Stimulated activated CD4-positive, alpha-beta T cell treated with anti-CD3 and anti-CD28 coated beads, Interleukin-2, amount 100 ng/mL, for 24 hours (primary cell): ENCODE measurements around the gene SLC25A29.
"Not testable (repeated sequence)": the region's sequence is repeated elsewhere in the genome, so short reads cannot be mapped to it uniquely, and the experiment has no call there.

Experiments used
- DNase-seq, 2 donors: peaks; one replicate each; pipeline ENCODE4 v3.0.0-alpha.2; 2020

Gene SLC25A29

DNA sequence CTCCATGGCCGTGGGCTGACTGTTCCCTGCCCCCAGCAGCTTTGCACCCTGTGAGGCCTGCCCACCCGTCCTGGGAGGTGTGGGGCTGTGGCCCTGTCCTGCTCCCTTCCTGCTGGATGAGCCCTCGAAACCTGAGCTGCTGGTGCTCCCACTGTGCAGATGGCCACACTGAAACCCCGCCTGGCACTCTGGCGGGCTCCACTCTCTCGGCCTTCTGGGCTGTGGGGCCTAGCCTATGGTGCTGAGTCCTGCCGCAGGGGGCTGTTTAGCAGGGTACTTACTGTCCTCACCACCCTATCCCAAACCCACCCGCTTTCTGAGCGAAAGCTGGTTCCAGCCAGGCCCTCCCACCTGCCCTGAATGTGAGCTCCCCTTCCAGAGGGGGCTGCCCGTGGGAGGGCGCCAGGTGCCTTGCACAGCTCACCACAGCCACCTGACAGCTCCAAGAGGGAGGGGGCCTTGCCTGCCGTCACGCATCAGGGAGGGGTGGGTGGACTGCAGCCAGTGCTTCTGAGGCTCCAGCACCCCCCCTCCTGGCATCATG is 24.2 kb upstream of the SLC25A29 start:
- DNase-seq: no peak

DNA sequence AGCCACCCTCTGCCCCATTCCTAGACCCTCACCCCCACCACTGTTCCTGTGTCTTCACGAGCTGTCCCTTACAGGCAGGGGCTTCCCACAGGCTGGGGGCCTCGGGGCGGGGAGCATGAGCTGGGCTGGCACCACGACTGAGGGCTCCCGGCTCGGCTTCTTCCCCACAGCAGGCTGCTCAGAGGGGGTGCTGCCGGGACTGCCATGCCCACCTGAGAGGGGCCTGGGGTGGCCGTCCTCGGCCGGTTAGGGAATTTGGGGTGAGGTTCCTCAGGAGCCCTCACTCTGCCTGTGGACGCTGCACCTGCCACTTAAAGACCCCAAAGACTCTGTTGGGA is 23.7 kb upstream of the SLC25A29 start:
- no peak for DNase-seq

DNA sequence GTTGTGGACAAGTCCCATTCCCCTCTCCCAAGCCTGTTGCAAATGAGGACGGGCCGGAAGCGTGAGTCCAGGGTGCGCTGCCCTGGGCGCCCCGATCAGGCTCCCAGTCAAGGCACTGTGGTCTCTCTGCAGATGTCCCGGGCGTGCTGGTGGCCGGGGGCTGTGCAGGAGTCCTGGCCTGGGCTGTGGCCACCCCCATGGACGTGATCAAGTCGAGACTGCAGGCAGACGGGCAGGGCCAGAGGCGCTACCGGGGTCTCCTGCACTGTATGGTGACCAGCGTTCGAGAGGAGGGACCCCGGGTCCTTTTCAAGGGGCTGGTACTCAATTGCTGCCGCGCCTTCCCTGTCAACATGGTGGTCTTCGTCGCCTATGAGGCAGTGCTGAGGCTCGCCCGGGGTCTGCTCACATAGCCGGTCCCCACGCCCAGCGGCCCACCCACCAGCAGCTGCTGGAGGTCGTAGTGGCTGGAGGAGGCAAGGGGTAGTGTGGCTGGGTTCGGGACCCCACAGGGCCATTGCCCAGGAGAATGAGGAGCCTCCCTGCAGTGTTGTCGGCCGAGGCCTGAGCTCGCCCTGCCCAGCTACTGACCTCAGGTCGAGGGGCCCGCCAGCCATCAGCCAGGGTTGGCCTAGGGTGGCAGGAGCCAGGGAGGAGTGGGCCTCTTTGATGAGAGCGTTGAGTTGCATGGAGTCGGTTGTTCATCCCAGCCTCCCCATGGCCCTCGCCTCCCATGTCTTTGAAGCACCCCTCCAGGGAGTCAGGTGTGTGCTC is 23.2 kb upstream of the SLC25A29 start:
- no peak for DNase-seq

DNA sequence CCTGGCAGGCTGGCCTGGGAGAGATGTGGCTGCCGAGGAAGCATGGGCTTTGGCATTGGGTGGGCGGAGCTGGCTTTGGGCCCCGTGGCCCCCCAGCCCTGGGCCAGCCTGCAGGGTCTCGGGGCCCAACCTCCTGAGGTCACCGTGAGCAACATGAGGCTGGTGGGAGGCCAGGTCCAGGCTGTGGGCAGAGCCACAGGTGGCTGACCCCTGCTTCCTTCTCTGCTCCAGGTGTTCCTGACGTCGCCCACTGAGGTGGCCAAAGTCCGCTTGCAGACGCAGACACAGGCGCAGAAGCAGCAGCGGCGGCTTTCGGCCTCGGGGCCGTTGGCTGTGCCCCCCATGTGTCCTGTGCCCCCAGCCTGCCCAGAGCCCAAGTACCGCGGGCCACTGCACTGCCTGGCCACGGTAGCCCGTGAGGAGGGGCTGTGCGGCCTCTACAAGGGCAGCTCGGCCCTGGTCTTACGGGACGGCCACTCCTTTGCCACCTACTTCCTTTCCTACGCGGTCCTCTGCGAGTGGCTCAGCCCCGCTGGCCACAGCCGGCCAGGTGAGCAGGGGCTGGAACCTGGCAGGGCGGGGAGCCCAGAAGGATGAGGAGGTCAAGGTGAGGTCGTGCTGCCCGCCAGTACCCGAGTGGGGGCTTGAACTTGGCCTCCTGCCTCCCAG is 22.4 kb upstream of the SLC25A29 start:
- no peak for DNase-seq

DNA sequence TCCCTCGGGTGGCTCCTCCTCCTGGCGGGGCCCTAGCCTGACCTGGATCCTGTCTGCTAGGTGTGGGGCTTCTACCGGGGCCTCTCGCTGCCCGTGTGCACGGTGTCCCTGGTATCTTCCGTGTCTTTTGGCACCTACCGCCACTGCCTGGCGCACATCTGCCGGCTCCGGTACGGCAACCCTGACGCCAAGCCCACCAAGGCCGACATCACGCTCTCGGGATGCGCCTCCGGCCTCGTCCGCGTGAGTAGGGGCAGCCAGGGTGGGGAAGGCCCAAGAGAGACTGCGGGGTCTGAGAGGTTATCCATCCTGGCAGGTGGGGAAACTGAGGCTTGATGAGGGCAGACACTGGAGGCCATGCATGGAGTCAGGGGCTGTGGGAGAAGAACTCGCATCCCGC is 20.9 kb upstream of the SLC25A29 start:
- no peak for DNase-seq

DNA sequence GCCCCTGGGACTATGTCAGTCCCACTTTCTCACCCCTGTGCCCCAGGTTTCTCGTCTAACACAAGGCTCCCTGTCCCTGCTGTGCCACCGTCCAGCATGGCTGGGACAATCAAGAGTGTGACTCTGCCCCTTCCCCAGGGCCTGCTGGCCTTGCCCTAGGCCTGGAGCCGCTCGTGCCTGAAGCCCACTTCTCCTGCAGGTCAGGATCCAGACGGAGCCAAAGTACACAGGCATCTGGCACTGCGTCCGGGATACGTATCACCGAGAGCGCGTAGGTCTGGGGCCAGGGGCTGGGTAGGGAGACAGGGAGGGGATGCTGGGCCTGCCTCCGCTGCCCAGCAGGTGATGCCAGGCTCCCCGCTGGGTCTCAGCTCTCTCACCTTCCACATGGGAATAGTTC is 19.7 kb upstream of the SLC25A29 start:
- DNase-seq: no peak

DNA sequence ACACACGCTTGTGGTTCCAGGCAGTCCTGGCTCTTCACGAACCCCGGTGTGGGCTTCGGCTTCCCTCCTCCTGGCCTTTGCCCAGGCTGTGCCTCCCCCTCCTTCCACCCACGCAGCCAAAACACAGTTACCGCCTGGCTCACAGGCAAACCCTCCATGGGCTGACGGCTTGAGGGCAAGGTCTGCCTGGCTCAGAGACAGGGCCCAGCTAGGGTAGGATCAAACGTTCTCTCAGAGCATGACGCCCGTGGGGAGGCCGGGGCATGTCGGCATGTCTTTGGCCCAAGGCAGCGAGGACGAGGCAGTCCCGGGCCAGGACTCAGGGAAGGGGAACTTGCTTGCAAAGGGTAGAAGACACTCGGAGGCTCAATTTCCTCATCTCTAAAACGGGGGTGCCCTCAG is 19.0 kb upstream of the SLC25A29 start:
- no peak for DNase-seq

DNA sequence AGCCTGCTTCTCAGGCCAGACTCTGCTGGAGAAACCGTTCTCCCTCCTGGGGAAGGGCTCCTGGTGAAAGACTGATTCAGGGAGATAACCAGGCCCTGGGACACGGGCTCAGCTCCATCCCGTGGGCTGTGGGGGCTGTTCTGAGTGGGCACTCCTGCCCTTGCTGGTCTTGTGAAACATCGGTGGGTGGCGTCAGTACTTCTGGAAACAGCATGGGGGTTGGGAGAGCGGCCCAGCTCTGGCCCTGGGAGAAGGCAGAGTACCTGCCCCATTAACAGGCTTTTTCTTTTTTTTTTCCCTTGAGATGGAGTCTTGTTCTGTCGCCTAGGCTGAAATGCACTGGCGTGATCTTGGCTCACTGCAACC is 17.7 kb upstream of the SLC25A29 start:
- no peak for DNase-seq

DNA sequence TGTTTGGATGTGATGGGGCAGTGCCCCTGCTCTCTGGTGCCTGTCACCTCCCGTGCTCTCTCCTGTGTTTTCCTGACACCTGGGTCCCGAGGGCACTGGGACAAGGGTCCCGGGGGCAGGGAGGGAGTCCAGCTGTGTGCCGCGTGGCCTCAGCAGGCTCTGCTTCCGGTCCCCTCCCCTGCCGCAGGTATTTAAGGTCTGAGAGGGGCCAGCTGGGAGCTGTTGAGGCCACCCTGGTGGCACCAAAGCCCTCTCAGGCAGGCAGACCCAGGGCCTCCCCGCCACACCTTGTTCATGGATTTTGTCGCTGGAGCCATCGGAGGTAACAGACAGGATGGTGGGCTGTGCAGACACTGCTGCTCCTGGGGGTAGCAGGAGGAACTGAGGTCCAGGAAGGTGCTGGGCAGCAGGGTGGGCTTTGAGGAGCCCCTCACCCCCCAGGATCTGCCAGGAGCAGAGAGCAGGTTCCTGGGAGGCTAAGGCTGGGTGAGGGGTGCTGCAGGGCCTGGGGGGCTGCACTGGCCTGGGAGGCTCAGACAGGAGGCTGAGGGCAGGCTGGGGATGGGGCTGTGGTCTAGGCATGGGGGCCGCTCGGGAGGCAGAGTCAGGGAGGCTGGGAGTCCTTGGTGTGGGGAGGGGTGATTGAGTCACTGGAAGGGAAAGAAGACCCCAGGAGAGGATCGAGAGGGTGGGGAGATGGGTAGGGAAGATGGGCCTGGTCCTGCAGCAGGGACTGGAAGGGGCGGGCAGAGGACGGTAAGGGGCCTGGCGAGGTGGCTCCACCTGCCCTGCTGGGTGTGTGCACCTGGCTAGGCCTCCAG is 17.1 kb upstream of the SLC25A29 start, which contains the start of gene SLC25A47:
Gene SLC25A47, plus strand, starts transcription at position 219 of the 821 bp plus-strand sequence. Its CDS starts 76 bp downstream, at position 295.
- no peak for DNase-seq

DNA sequence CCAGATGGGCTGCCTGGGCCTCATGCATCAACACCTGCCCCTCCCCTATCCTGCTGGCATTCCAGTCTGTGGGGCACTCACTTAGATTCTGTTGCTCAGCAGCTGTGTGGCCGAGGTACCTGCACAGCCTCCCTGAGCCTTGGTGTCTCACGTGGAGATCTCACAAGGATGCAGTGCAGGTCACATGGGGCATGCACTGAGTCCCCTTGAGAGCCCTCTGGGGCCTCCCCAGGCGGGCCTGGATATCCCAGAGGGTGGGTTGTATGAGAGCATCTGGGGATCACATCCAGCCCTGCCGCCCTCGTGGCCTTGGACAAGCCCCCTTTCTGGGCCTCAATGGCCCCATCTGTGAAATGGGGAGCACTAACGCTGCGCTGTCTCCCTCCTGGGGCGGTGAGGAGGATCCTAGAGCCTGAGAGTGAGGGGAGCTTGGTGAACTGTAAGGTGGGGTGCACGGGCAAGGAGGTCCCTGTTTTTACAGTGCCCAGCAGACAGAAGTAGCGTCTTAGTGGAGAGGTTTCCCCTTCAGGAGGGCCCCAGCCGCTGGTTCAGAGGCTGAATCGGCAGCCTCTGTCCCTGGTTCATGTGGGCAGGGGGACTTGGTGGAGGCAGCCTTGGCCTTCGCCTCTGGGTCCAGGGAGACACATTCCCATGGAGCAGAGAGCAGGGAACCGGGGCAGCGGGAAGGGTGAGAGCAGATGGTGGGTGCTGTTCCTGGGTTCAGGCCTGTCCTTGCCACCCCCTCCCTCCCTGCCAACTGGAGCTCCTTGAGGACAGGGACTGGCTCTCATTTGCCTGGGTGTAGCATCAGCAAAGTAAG is 16.1 kb upstream of the SLC25A29 start:
- DNase-seq: no peak

DNA sequence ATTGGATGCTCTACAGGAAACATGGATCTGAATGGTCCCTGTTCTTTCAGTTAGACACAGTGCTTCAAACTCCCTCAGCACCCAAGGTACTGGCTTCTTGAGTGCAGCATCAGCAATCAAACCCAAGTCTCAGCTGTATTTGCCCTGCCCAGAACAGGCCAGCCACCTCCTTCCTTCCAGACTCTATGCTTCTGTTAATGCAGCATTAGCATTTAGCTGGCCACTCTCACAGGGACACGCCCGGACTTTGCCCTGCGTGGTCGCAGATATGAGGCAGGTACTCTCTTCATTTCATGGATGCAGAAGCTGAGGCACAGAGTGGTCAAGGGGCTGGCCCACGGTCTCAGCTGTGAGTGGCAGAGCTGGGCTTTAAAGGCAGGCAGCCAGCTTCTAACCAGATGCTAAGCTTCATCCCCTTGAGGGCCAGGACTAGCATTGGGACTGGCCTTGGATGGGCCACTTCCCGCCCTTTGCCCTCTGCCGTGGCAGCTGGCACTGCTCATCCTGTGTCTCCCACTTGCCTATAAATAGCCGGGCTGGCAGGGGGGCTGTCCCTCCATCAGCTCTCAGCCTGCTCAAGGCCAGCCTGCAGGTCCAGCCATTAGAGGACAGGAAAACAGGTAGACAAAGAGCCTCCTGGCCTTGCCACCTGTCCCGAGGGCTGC is 15.4 kb upstream of the SLC25A29 start:
- DNase-seq: no peak

DNA sequence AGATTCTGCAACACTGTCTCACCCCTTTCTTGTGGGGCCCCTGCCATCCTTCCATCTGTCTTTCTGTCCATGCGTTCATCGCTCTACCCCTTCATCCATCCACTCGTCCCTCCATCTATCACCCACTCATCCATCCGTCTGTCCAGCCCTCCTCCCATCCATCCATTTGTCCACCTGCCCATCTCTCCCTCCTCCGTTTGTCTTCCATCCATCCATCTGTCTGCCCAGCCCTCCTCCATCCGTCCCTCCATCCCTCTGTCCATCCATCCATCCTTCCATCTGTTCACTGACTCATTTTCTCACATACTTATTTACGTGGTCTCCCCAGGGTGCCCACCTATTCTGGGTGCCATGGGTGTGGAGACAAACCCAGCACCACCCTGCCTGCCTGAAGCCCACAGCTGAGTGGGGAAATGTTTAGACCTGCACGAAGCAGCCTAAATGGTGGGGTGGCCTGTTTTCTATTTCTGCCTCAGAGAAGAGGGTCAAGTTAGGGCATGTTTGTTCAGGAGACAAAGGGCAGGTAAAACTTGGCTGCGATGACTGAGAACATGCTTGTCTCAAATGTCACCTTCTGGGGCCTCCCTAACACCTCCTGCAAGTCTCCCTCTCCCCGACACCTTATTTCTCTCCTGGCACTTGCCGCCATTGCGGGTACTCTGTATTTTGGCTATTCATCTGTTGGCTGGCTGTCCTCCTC is 14.1 kb upstream of the SLC25A29 start:
- no peak for DNase-seq

DNA sequence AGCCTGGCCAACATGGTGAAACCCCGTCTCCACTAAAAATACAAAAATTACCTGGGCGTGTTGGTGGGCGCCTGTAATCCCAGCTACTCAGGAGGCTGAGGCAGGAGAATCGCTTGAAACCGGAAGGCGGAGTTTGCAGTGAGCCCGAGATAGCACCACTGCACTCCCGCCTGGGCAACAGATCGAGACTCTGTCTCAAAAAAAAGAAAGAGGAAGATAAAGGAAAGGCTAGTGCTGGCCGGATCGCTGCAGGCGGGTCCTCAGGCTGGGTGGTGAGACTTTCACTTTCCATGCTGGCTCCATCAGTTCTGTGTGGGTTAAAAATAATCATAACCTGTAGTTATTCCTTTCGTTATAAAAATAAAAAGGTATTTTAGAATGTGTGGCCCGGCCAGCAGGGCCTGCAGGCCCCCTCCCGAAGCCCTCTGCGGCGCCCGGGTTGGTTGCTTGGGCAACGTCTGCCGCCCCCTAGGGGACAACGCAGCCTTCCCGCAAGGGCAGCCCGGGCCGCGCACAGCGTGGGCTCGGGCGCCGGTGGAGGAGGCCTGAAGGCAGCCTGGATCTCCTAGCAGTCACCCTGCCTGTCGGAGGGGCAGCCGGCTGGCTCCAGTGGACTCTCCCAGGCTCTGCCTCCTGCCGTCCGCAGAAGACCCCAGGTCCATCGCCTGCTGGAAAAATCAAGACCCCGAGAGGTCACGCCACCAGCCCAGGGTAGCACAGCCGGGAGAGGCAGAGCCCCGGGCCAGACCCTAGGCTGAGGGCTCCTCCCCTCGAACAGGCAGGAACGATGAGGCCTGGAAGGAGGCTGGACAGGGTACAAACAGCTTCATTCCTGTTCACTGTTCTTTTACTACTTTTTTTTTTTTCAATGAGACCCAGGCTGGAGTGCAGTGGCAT is 11.9 kb upstream of the SLC25A29 start:
- DNase-seq: peak; percentile 71 to 80

DNA sequence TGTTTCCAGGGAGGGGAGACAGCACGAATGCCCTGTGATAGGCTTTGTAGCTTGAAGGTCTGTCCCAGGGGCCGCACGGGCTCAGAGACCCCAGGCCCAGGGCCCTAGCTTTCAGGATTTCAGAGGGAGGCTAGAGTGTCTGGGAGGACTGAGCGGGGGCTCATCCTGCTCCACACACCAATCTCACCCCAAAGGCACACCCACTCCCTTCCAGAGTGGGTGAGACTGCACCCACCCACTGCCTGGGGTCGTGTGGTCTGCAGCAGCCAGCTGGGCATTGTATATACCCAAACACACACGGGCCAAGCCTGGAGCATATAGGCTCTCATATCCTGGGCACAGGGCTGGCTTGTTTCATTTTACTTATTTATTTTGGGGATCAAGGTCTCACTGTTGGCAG is 11.1 kb upstream of the SLC25A29 start:
- DNase-seq: no peak

DNA sequence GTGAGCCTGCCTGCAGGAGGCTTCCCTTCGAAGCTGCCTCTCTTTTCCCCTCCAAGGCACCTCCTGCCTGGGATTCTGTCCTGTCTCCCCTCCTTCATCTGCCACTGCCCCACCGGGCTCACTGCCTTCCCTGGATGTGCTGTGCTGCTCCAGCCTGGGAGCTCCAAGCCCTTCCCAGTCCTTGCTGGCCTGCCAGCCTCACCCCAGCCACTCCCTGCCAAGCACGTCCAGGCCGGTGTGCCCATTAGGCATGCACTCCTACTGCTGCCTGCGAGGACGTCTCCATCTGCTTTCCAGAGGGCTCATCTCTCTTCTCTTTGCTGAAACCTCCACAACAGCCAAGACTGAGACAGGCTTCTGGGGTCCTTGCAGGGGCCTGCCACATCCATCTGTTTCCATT is 8.5 kb upstream of the SLC25A29 start:
- no peak for DNase-seq

DNA sequence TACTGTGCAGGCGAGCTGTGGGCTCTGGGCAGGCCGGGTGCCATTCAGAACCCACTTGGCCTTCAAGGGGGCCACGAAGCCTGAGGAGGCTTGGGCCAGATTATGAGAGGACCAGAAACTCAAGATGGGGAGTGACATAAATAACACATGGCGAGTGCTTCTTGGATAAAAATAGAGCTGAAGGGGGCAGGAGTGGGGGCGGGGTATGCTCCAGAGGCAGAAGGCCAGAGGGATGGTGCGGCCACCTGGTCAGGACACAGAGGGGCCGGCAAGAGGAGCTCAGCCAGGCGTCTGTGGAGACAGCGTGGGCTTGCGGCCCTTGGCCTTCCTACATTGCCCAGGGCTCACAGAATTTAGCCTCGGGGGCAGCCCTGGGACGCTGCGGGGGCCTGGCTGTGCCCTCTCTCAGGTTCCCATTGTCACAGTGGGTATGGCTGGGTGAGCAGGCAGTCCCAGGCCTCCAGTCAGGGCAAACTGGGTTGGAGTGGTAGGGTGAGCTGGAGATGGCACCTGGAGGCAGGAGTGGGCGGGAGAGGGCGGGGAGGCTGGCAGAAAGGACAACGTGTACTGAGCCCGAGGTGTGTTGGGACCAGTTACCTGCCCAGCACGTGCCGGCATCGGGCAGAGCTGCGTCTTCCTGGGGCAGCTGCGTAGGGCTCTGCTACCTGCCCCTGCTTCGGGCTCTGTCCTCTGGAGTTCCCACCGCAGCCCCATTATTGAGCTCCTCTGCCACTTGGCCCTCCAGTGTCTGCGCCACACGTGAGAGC is 7.4 kb upstream of the SLC25A29 start:
- no peak for DNase-seq

DNA sequence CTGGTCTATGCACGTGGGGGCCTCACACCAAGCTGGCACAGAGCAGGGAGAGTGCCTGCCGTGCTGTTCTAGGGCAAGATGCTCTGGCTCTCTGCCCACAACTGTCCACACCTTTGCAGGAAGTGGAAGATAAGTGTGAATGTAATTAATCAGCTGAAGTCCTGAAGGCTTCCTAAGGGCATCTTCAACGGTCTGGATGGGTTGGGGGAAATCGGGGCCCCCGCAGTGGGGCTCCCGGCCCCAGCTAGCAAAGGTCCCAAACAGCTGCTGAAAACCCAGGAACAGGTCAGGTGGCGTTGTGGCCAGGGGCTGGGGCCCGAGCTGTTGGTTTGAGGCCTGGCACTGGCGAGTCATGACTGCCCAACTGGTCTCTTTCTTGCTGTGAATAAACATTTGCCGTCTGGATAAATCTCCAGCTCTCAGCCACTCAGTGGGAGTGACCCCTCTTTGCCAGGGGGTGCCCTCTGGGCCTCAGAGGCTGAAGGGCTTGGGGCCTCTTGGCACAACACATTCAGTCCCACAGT is 6.7 kb upstream of the SLC25A29 start:
- no peak for DNase-seq

DNA sequence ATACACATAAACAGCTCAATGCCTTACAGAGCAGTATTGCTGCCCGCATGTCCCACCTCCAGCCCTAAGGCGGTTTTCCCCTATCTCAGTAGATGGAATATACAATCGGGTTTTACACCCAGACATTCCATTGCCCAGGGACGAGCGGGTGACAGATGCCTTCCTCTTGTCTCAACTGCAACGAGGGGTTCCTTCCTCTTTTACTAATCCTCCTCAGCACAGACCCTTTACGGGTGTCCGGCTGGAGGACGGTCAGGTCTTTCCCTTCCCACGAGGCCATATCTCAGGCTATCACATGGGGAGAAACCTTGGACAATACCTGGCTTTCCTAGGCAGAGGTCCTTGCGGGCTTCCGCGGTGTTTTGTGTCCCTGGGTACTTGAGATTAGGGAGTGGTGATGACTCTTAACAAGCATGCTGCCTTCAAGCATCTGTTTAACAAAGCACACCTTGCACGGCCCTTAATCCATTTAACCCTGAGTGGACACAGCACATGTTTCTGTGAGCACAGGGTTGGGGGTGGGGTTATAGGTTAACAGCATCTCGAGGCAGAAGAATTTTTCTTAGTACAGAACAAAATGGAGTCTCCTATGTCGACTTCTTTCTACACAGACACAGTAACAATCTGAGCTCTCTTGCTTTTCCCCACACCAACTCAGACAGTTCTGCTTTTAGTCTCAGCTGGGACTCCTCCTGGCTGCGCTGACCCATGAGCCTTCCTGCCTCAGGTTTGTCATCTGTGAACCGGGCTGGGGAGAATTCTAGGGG is 6.0 kb upstream of the SLC25A29 start:
- not testable (repeated sequence) for DNase-seq
